Hepatocyte (in vitro differentiated cells): ENCODE measurements around the gene ABCE1.

Experiments used
- EZH2 ChIP-seq: fragments of 200-600 bp; sonication (generic); IDR thresholded peaks from 2 replicates; pipeline ENCODE4 v1.6.1; 2016; ENCODE audit warnings: antibody characterized with exemption, mild to moderate bottlenecking, borderline replicate concordance
- EZH2phosphoT487 ChIP-seq: fragments of 200-600 bp; sonication (generic); IDR thresholded peaks from one replicate; pipeline ENCODE4 v1.6.1; 2018; ENCODE audit warnings: antibody characterized with exemption, mild to moderate bottlenecking, low read depth, moderate library complexity; ENCODE audit not compliant: unreplicated experiment, severe bottlenecking
- TF ChIP-seq, protein P1 (sequence below): fragments of 200-600 bp; sonication (generic); IDR thresholded peaks from 2 replicates; pipeline ENCODE4 v1.5.1; 2016; ENCODE audit warnings: antibody characterized with exemption, mild to moderate bottlenecking; ENCODE audit not compliant: poor library complexity

DNA sequence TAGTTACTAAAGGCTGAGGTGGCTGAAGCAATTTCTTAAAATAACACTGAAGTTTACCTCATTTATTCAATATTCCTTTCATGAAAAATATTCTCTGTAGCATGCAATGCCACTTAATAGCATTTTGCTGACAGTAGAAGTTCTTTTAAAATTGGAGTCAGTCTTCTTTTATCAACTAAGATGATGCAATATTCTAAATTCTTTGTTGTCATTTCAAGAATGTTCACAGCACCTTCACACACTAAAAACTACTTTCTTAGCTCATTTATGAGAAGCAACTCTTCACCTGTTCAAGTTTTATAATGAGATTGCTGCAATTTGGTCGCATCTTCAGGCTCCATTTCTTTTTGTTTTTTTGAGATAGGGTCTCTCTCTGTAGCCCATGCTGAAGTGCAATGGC lies 48.9 kb upstream of the ABCE1 start:
- TF ChIP-seq, protein P1, sequence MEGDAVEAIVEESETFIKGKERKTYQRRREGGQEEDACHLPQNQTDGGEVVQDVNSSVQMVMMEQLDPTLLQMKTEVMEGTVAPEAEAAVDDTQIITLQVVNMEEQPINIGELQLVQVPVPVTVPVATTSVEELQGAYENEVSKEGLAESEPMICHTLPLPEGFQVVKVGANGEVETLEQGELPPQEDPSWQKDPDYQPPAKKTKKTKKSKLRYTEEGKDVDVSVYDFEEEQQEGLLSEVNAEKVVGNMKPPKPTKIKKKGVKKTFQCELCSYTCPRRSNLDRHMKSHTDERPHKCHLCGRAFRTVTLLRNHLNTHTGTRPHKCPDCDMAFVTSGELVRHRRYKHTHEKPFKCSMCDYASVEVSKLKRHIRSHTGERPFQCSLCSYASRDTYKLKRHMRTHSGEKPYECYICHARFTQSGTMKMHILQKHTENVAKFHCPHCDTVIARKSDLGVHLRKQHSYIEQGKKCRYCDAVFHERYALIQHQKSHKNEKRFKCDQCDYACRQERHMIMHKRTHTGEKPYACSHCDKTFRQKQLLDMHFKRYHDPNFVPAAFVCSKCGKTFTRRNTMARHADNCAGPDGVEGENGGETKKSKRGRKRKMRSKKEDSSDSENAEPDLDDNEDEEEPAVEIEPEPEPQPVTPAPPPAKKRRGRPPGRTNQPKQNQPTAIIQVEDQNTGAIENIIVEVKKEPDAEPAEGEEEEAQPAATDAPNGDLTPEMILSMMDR: no peak
- no peak for TF ChIP-seq EZH2
- TF ChIP-seq EZH2phosphoT487: no peak
